Inferior parietal cortex (tissue), 1 donor: ENCODE measurements around the gene TYMP.

Source experiments
- DNase-seq: peaks from one replicate; pipeline ENCODE4 v3.0.0-alpha.2; 2016; ENCODE audit errors: extremely low spot score

The TYMP gene

GRCh38 chr22:50483977-50484853 lies 45.6 kb downstream of the TYMP start:
- no peak for DNase-seq

DNA sequence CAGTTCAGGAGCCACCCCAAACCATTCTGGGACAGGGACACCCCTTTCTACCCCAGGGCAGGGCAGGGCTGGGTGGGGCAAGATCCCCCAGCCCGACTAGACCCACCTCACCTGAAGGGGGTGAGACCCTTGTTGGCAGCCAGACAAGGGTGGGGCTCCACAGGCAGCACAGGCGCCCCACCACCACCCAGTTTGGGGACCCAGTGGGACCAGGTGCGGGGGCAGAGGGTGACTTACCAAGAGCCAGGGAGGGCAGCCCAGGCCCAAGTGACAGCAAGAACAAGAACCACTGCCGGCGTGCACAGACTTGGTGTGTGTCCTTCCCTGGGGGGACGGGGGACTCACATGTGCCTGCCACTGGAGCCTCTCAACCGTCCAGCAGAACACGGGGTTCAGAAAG lies 46.3 kb downstream of the TYMP start:
- DNase-seq, result no peak

DNA sequence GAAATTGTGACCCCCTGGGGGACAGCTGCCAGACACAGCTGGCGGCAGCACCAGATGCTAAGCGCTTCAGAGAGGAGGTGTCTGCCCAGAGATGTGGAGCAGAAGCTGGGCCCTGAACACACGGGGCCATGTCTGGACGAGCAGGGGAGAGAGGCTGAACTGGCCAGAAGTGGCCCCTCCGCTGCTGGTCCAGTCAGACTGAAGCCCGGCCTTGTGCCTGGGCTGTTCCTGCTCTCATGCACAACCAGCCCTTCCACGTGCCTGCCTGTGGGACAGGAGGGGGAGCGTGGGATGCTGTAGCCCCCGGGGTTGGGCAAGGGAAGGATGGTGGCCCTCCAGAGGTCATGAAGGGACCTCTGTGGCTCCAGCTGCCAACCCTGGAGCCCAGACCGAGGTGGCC lies 46.7 kb downstream of the TYMP start:
- DNase-seq, result no peak

- DNase-seq, result no peak
These were observed 47.4 kb downstream of the TYMP start for GRCh38 chr22:50482107-50483074.

DNA sequence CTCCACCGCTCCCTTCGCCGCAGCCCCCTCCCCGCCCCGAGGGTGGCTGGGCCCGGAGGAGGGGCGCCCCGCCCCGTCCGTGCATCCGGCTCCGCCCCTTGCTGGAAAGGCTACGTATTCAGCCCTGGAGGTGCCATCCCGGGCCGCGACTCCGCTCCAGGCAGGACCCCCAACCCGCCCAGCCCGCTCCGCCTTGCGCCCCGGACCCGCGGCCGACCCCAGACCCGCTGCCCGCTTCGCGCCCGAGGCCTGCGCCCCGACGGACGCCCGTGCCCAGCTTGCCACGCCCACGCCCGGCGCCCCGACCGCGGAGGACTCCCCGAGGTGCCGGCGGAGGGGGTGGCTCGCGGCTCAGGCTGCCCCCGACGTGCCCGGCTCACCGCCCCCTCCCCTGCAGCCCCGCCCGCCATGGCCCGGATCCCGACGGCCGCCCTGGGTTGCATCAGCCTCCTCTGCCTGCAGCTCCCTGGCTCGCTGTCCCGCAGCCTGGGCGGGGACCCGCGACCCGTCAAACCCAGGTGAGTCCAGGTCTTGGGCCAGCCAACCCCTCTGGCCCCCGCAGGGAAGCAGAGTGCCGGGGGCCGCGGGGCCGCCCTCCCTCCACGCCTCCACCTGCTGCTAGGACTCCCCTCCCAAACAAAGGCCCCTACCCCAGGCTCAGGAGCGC lies 48.2 kb downstream of the TYMP start, which contains the start of gene ADM2:
Gene ADM2 (plus strand): TSS at position 104 of the 667 bp plus-strand sequence. CDS start 305 bp downstream, at position 409.
- DNase-seq, result no peak

DNA sequence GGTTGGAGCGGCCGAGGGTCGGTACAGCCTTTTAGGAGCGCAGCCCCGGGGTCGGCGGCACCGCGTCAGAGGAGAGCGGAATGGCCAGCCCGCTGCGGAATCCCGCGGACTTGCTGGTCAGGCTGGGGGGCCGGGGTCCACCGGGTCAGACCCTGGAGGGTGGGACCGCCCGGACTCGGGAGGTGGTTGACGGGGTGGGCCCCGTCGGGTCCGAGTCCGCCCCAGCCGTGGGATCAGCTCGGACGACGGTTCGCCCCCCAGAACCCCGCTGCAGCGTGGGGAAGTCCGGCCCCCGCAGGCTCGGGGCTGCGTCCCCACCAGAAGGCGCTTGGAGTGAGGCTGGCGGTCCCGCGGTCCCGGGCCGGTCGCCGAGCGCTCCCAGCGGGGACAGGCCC lies 48.8 kb downstream of the TYMP start:
- no peak for DNase-seq

DNA sequence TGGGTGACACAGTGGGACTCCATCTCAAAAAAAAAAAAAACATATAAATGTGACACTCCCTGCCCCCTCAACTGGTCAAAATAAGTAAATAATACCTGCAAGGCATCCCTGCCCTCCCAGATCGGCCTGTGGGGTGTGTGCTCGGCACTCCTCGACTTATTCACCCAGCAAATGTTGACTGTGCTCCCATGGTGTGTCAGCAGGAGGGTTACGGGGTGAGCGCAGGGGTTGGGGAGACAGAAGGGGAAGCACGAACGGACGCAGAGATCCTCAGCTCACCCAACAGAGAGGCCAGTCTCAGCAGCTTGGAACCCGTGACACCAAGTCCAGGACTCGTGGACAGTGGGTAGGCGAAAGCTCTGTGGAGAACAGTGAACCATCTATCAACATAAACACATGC lies 50.1 kb downstream of the TYMP start:
- DNase-seq, result no peak

DNA sequence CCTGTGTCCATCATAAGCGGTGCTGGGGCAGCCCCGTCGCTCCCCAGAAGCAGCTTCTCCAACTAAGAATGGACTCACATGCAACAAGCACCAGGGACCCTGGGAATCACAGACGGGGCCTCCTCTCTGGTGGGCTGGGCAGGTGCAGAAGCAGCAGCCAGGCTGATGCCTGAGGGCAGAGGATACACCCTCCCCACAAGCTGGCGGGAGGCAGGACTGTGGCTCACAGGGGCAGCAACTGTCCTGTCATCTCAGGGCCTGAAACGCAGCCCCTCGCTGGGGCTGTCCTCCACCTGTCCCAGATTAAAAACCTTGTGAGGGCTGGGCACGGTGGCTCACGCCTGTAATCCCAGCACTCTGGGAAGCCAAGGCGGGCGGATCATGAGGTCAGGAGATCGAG lies 51.9 kb downstream of the TYMP start:
- no peak for DNase-seq

DNA sequence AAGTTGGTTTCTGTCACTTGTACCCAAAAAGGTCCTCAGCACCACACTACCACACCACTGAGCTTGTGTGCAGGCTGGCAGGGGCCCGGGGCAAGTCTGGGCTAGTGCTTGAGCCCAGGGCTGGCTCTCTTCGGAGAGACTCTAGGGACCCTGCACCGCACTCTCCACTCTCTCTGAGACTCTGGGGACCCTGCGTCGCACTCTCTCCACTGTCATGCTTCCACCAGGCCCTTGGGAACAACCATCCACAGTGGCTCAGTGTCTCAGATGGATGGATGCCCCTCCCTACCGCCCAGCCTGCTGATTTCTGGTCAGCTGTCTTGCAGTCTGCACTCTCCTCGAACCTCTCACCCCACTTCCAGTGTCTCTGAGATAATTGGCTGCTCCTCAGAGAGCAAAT lies 52.9 kb downstream of the TYMP start:
- DNase-seq, result no peak
